Muscle of back (tissue), 11 donors: Measurements from ENCODE around the gene NIPAL3. TPM values are rescaled to one million over a fixed set of nuclear protein-coding genes. Genes with fewer than 3 reads are reported as not detected.
"Not testable (repeated sequence)": the region's sequence is repeated elsewhere in the genome, so short reads cannot be mapped to it uniquely, and the experiment has no call there.

Source experiments
- DNase-seq, 3 donors: peaks; one replicate each; pipeline versions ENCODE4 v3.0.0 to v3.0.0-alpha.2; 2013
- polyA plus RNA-seq, 10 donors: library from polyadenylated mRNA; unstranded; fragments of 120-200 nt; gene quantifications; one replicate each; pipeline ENCODE4 v1.2.1, GENCODE V29; 2013; ENCODE audit not compliant: insufficient read length in 10 of 10

Gene NIPAL3
- polyA plus RNA-seq, 10 donors, result 3.4 to 6.1 (median 4.4) TPM

- DNase-seq, result no peak
Observed at GRCh38 chr1:24516506-24516905, 100.9 kb downstream of the NIPAL3 start.

- no peak for DNase-seq
Observed at GRCh38 chr1:24517898-24518297, 102.3 kb downstream of the NIPAL3 start.

- not testable (repeated sequence) for DNase-seq
Observed at GRCh38 chr1:24520282-24520681, 104.7 kb downstream of the NIPAL3 start.

Other genes with a start within 250 kb of the NIPAL3 start
- gene IFNLR1, start 228.5 kb upstream of the NIPAL3 start, polyA plus RNA-seq, result 1 to 10 TPM in 2 of 10 donors, under 1 TPM in 8; 0.08 to 1.6 (median 0.14) TPM
- 10 to 100 TPM in 1 of 10 donors, 1 to 10 TPM in 1, under 1 TPM in 6, not detected in 2; 0.08 to 10.4 (median 0.16) TPM for gene GRHL3, start 96.4 kb upstream of the NIPAL3 start, polyA plus RNA-seq
- gene STPG1, start 2.0 kb upstream of the NIPAL3 start, polyA plus RNA-seq, result 1 to 10 TPM in 9 of 10 donors, under 1 TPM in 1; 0.94 to 2.4 (median 1.6) TPM
- gene RCAN3, start 87.0 kb downstream of the NIPAL3 start, polyA plus RNA-seq, result 1 to 10 TPM; 1.2 to 6.8 (median 2.5) TPM
- under 1 TPM in 7 of 10 donors, not detected in 3; 0.04 to 0.21 (median 0.05) TPM for gene NCMAP, start 140.3 kb downstream of the NIPAL3 start, polyA plus RNA-seq
- 100 to 1,000 TPM in 5 of 10 donors, 10 to 100 TPM in 5; 64.4 to 128 (median 92.3) TPM for gene SRRM1, start 227.5 kb downstream of the NIPAL3 start, polyA plus RNA-seq